WTC11 (cell line): ENCODE results near the gene CACNA1C. TPM values are rescaled to one million over a fixed set of nuclear protein-coding genes. Genes with fewer than 3 reads are reported as not detected.

Source experiments
- ATAC-seq: fragments of 200-7000 bp; cut with Tn5 transposase; 2 replicates; pipeline ENCODE4 v1.10.0; 2021; ENCODE audit warnings: mild to moderate bottlenecking, moderate library complexity
- CTCF ChIA-PET: fragments of 300-600 bp; sonication (Branson Sonifier 250); formaldehyde crosslinking; loops from one replicate; lab custom pipeline; 2021; ENCODE audit warnings: antibody characterized with exemption; lab: Charles Lee
- POLR2A ChIA-PET: fragments of 350-600 bp; sonication (Branson Sonifier 250); formaldehyde crosslinking; loops from one replicate; lab custom pipeline; 2021; ENCODE audit warnings: antibody characterized with exemption; lab: Charles Lee
- DNase-seq: peaks from one replicate; pipeline ENCODE4 v3.0.0; 2021; ENCODE audit warnings: low spot score
- H3K27ac Mint-ChIP-seq: 2 replicates; pipeline ENCODE4 v1.8.0; 2021; ENCODE audit warnings: mixed read lengths
- H3K27me3 Mint-ChIP-seq: 2 replicates; pipeline ENCODE4 v1.8.0; 2021; ENCODE audit warnings: low read depth, mild to moderate bottlenecking, moderate library complexity, mixed read lengths
- H3K36me3 Mint-ChIP-seq: 2 replicates; pipeline ENCODE4 v1.8.0; 2021; ENCODE audit warnings: mixed read lengths
- H3K4me1 Mint-ChIP-seq: 2 replicates; pipeline ENCODE4 v1.8.0; 2022; ENCODE audit warnings: mixed read lengths
- H3K4me3 Mint-ChIP-seq: 2 replicates; pipeline ENCODE4 v1.8.0; 2021; ENCODE audit warnings: mild to moderate bottlenecking, moderate library complexity, mixed read lengths
- H3K9me3 Mint-ChIP-seq: 2 replicates; pipeline ENCODE4 v1.8.0; 2021; ENCODE audit warnings: mixed read lengths
- ATF1 ChIP-seq: sonication (generic); formaldehyde crosslinking; IDR thresholded peaks from 2 replicates; pipeline ENCODE4 v1.8.1; 2023; ENCODE audit warnings: mild to moderate bottlenecking, moderate library complexity, missing genetic modification reagents
- CREB1 ChIP-seq: sonication (generic); formaldehyde crosslinking; IDR thresholded peaks from 2 replicates; pipeline ENCODE4 v1.8.0; 2023; ENCODE audit warnings: mild to moderate bottlenecking, missing genetic modification reagents
- FOXK1 ChIP-seq: sonication (generic); formaldehyde crosslinking; IDR thresholded peaks from 2 replicates; pipeline ENCODE4 v1.8.0; 2022; ENCODE audit warnings: mild to moderate bottlenecking, moderate library complexity, missing genetic modification reagents
- GRHL2 ChIP-seq: fragments of 250-450 bp; sonication (Bioruptor Pico); IDR thresholded peaks from 2 replicates; pipeline ENCODE4 v1.8.0; 2022; ENCODE audit warnings: mild to moderate bottlenecking, moderate library complexity; ENCODE audit not compliant: insufficient replicate concordance, severe bottlenecking
- GTF2I ChIP-seq: fragments of 250-450 bp; sonication (Bioruptor Pico); conservative IDR thresholded peaks from 2 replicates; pipeline ENCODE4 v1.4.0; 2021; ENCODE audit warnings: mild to moderate bottlenecking
- HMGA2 ChIP-seq: fragments of 250-450 bp; sonication (Bioruptor Pico); IDR thresholded peaks from 2 replicates; pipeline ENCODE4 v1.4.0; 2021; ENCODE audit warnings: mild to moderate bottlenecking, moderate library complexity
- JAZF1 ChIP-seq: fragments of 250-450 bp; sonication (Bioruptor Pico); IDR thresholded peaks from 2 replicates; pipeline ENCODE4 v1.9.0; 2021; ENCODE audit warnings: moderate library complexity, mild to moderate bottlenecking, inconsistent platforms
- MXD4 ChIP-seq: fragments of 250-450 bp; sonication (Bioruptor Pico); IDR thresholded peaks from 2 replicates; pipeline ENCODE4 v1.8.0; 2021; ENCODE audit warnings: mild to moderate bottlenecking, moderate library complexity, borderline replicate concordance
- NR3C1 ChIP-seq: sonication (generic); formaldehyde crosslinking; conservative IDR thresholded peaks from 2 replicates; pipeline ENCODE4 v1.8.1; 2023; ENCODE audit warnings: low read depth, mild to moderate bottlenecking, missing genetic modification reagents
- PRRX2 ChIP-seq: fragments of 250-450 bp; sonication (Bioruptor Pico); IDR thresholded peaks from 2 replicates; pipeline ENCODE4 v1.8.0; 2021; ENCODE audit warnings: mild to moderate bottlenecking
- SMAD3 ChIP-seq: sonication (generic); formaldehyde crosslinking; IDR thresholded peaks from 2 replicates; pipeline ENCODE4 v1.8.0; 2022; ENCODE audit warnings: missing genetic modification reagents, mild to moderate bottlenecking, borderline replicate concordance
- SOX15 ChIP-seq: fragments of 250-450 bp; sonication (Bioruptor Pico); IDR thresholded peaks from 2 replicates; pipeline ENCODE4 v1.9.0; 2021; ENCODE audit warnings: mild to moderate bottlenecking
- total RNA-seq: library from RNA; stranded (reverse); gene quantifications from 3 replicates; pipeline ENCODE4 v1.2.3, GENCODE V29; 2021
- TF ChIP-seq, protein P1 (sequence below): sonication (generic); formaldehyde crosslinking; IDR thresholded peaks from 2 replicates; pipeline ENCODE4 v1.8.0; 2022; ENCODE audit warnings: missing genetic modification reagents
- TF ChIP-seq, protein P2 (sequence below): fragments of 250-450 bp; sonication (Bioruptor Pico); IDR thresholded peaks from 2 replicates; pipeline ENCODE4 v1.8.0; 2021; ENCODE audit warnings: mild to moderate bottlenecking
- TF ChIP-seq, protein P3 (sequence below): sonication (generic); formaldehyde crosslinking; IDR thresholded peaks from 2 replicates; pipeline ENCODE4 v1.8.1; 2023; ENCODE audit warnings: mild to moderate bottlenecking, missing genetic modification reagents
- TF ChIP-seq, protein P4 (sequence below): fragments of 250-450 bp; sonication (Bioruptor Pico); IDR thresholded peaks from 2 replicates; pipeline ENCODE4 v1.9.0; 2021; ENCODE audit warnings: moderate library complexity, mild to moderate bottlenecking, inconsistent platforms, borderline replicate concordance
- TF ChIP-seq, protein P5 (sequence below): sonication (generic); formaldehyde crosslinking; IDR thresholded peaks from 2 replicates; pipeline ENCODE4 v1.8.0; 2022; ENCODE audit warnings: mild to moderate bottlenecking, missing genetic modification reagents
- TF ChIP-seq, protein P6 (sequence below): fragments of 250-450 bp; sonication (Bioruptor Pico); IDR thresholded peaks from 2 replicates; pipeline ENCODE4 v1.9.0; 2021; ENCODE audit warnings: mild to moderate bottlenecking
- TF ChIP-seq, protein P7 (sequence below): sonication (generic); formaldehyde crosslinking; IDR thresholded peaks from 2 replicates; pipeline ENCODE4 v1.8.0; 2022; ENCODE audit warnings: mild to moderate bottlenecking, missing genetic modification reagents

Gene CACNA1C
- total RNA-seq, 1 experiment from 2014 or later = 1.7 TPM

DNA sequence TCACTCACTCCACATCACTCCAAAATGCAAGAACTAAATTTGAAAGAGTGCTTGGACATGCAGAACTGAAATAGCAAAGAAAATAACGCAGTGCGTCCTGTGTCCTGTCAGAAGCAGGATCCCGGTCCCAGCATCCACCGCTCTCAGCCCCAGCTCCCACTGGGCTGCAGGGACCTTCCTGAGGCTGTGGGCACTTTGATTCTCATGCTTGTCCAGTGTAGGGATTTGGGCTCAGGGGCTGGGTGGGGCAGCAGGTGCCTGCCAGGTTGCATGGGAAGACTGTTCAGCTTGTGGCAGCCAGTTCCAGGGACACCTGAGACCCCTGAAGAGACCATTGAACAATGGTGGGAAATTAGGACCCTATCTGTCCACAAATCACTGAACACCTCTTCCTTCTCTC lies 602.0 kb downstream of the CACNA1C start (continued):
- TF ChIP-seq, protein P1, sequence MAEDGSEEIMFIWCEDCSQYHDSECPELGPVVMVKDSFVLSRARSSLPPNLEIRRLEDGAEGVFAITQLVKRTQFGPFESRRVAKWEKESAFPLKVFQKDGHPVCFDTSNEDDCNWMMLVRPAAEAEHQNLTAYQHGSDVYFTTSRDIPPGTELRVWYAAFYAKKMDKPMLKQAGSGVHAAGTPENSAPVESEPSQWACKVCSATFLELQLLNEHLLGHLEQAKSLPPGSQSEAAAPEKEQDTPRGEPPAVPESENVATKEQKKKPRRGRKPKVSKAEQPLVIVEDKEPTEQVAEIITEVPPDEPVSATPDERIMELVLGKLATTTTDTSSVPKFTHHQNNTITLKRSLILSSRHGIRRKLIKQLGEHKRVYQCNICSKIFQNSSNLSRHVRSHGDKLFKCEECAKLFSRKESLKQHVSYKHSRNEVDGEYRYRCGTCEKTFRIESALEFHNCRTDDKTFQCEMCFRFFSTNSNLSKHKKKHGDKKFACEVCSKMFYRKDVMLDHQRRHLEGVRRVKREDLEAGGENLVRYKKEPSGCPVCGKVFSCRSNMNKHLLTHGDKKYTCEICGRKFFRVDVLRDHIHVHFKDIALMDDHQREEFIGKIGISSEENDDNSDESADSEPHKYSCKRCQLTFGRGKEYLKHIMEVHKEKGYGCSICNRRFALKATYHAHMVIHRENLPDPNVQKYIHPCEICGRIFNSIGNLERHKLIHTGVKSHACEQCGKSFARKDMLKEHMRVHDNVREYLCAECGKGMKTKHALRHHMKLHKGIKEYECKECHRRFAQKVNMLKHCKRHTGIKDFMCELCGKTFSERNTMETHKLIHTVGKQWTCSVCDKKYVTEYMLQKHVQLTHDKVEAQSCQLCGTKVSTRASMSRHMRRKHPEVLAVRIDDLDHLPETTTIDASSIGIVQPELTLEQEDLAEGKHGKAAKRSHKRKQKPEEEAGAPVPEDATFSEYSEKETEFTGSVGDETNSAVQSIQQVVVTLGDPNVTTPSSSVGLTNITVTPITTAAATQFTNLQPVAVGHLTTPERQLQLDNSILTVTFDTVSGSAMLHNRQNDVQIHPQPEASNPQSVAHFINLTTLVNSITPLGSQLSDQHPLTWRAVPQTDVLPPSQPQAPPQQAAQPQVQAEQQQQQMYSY (CRISPR knock-in tag) = no peak

DNA sequence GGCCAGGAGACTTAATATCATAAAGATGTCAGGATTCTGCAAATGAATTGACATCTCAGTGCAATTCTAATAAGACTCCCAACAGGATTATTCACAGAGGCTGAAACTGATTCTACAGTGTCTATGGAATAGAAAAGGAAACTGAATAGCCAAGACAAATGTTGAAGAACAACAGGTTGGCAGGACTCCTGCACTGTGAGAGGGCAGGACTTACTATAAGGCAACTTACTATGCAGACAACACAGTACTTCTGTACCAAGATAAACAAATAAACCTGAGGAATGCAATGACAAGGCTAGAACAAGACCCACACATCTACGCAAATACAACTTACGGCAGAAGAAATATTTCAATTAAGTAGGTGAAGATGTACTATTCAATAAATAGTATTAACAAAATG lies 609.7 kb downstream of the CACNA1C start:
- Mint-ChIP-seq H3K4me1 (no peaks in the 10 kb centered on the region), H3K27me3 (no peaks in the 10 kb centered on the region), H3K36me3 (no peaks in the 10 kb centered on the region), H3K4me3 (no peak overlapping the region)
- CTCF ChIA-PET = no interaction called here
- DNase-seq = no peak
- TF ChIP-seq GRHL2 (CRISPR knock-in tag) = no peak
- no peak for TF ChIP-seq PRRX2
- TF ChIP-seq CREB1 (CRISPR knock-in tag) = no peak
- no peak for TF ChIP-seq MXD4 (CRISPR knock-in tag)
- TF ChIP-seq, all 79 proteins: peak for 0
- Mint-ChIP-seq H3K27ac (no peak overlapping the region), H3K9me3 (no peaks in the 10 kb centered on the region)
- no peak for ATAC-seq
- POLR2A ChIA-PET = no interaction called here

DNA sequence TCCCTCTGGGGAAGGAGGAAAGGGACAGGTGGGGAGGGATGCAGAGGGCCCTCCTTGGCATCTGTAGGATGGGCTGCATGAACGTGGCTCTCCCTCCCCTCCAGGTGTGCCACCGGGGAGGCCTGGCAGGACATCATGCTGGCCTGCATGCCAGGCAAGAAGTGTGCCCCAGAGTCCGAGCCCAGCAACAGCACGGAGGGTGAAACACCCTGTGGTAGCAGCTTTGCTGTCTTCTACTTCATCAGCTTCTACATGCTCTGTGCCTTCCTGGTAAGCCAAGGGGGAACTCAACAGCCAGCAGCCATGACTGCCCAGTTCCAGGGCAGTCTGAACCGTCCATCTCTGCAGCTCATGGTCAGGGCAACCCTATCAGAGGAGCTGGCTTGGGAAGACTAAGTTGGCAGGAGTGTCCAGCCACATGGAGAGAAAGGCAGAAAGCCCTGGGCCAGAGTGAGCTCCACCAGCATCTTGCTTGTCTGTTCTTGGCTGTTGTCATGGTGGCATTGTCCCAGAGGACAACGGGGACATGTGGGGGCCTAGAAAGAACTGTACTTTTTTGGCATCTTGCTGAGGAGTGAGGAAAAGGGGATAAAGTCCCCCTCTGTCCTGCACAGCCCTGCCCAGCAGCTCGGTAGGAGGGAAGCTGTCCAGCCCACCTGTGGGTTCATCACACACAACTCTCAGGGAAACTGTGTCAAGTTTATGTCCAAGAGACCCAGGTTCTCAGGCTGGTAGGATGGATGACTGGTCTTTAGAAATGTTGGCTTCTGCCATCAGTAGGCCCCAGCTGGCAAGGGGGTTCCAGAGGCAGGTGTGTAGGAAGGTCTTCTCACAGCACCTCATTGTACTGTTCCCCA lies 612.2 kb downstream of the CACNA1C start:
- CTCF ChIA-PET = interaction anchor here (1.0 kb wide), 1 partner anchor 119 kb away, joined by 3 read pairs; no protein-coding TSS in a partner anchor
- TF ChIP-seq CREB1 (CRISPR knock-in tag) (no peak), NR3C1 (no peak), GTF2I (CRISPR knock-in tag) (no peak), GRHL2 (CRISPR knock-in tag) (no peak), JAZF1 (CRISPR knock-in tag) (no peak), HMGA2 (CRISPR knock-in tag) (no peak), SMAD3 (CRISPR knock-in tag) (no peak), SOX15 (CRISPR knock-in tag) (no peak), ATF1 (no peak), FOXK1 (CRISPR knock-in tag) (no peak)
- TF ChIP-seq, protein P2, sequence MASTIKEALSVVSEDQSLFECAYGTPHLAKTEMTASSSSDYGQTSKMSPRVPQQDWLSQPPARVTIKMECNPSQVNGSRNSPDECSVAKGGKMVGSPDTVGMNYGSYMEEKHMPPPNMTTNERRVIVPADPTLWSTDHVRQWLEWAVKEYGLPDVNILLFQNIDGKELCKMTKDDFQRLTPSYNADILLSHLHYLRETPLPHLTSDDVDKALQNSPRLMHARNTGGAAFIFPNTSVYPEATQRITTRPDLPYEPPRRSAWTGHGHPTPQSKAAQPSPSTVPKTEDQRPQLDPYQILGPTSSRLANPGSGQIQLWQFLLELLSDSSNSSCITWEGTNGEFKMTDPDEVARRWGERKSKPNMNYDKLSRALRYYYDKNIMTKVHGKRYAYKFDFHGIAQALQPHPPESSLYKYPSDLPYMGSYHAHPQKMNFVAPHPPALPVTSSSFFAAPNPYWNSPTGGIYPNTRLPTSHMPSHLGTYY = no peak
- TF ChIP-seq, protein P3, sequence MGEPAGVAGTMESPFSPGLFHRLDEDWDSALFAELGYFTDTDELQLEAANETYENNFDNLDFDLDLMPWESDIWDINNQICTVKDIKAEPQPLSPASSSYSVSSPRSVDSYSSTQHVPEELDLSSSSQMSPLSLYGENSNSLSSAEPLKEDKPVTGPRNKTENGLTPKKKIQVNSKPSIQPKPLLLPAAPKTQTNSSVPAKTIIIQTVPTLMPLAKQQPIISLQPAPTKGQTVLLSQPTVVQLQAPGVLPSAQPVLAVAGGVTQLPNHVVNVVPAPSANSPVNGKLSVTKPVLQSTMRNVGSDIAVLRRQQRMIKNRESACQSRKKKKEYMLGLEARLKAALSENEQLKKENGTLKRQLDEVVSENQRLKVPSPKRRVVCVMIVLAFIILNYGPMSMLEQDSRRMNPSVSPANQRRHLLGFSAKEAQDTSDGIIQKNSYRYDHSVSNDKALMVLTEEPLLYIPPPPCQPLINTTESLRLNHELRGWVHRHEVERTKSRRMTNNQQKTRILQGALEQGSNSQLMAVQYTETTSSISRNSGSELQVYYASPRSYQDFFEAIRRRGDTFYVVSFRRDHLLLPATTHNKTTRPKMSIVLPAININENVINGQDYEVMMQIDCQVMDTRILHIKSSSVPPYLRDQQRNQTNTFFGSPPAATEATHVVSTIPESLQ (CRISPR knock-in tag) = no peak
- TF ChIP-seq, protein P4, sequence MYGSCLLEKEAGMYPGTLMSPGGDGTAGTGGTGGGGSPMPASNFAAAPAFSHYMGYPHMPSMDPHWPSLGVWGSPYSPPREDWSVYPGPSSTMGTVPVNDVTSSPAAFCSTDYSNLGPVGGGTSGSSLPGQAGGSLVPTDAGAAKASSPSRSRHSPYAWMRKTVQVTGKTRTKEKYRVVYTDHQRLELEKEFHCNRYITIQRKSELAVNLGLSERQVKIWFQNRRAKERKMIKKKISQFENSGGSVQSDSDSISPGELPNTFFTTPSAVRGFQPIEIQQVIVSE = no peak
- TF ChIP-seq, protein P5, sequence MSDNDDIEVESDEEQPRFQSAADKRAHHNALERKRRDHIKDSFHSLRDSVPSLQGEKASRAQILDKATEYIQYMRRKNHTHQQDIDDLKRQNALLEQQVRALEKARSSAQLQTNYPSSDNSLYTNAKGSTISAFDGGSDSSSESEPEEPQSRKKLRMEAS (CRISPR knock-in tag) = no peak
- TF ChIP-seq, protein P6, sequence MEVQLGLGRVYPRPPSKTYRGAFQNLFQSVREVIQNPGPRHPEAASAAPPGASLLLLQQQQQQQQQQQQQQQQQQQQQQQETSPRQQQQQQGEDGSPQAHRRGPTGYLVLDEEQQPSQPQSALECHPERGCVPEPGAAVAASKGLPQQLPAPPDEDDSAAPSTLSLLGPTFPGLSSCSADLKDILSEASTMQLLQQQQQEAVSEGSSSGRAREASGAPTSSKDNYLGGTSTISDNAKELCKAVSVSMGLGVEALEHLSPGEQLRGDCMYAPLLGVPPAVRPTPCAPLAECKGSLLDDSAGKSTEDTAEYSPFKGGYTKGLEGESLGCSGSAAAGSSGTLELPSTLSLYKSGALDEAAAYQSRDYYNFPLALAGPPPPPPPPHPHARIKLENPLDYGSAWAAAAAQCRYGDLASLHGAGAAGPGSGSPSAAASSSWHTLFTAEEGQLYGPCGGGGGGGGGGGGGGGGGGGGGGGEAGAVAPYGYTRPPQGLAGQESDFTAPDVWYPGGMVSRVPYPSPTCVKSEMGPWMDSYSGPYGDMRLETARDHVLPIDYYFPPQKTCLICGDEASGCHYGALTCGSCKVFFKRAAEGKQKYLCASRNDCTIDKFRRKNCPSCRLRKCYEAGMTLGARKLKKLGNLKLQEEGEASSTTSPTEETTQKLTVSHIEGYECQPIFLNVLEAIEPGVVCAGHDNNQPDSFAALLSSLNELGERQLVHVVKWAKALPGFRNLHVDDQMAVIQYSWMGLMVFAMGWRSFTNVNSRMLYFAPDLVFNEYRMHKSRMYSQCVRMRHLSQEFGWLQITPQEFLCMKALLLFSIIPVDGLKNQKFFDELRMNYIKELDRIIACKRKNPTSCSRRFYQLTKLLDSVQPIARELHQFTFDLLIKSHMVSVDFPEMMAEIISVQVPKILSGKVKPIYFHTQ (CRISPR knock-in tag) = no peak
- TF ChIP-seq, protein P7, sequence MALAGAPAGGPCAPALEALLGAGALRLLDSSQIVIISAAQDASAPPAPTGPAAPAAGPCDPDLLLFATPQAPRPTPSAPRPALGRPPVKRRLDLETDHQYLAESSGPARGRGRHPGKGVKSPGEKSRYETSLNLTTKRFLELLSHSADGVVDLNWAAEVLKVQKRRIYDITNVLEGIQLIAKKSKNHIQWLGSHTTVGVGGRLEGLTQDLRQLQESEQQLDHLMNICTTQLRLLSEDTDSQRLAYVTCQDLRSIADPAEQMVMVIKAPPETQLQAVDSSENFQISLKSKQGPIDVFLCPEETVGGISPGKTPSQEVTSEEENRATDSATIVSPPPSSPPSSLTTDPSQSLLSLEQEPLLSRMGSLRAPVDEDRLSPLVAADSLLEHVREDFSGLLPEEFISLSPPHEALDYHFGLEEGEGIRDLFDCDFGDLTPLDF = no peak

More for the DNA sequence above, 612.2 kb downstream of the CACNA1C start:
- Mint-ChIP-seq H3K27ac (no peak overlapping the region), H3K4me1 (no peaks in the 10 kb centered on the region), H3K9me3 (no peaks in the 10 kb centered on the region), H3K27me3 (no peaks in the 10 kb centered on the region), H3K4me3 (no peak overlapping the region), H3K36me3 (no peaks in the 10 kb centered on the region)
- no peak for ATAC-seq
- DNase-seq = peak; percentile 5
- POLR2A ChIA-PET = no interaction called here
